NCI-H1436 (cell line): ENCODE data around the gene NPY4R2.
"Not testable (repeated sequence)": the region's sequence is repeated elsewhere in the genome, so short reads cannot be mapped to it uniquely, and the experiment has no call there.

ENCODE experiments used
- DNase-seq: peaks from one replicate; lab custom pipeline; 2025; lab: John Stamatoyannopoulos, UW

Gene NPY4R2

GRCh38 chr10:47918475-47918874, at the start of gene NPY4R2:
TSS of gene NPY4R2 (plus strand) at chr10:47918662. CDS start at chr10:47921988, 3,326 bp downstream.
- not testable (repeated sequence) for DNase-seq

- DNase-seq: not testable (repeated sequence)
These were observed 47.6 kb upstream of the NPY4R2 start for GRCh38 chr10:47870887-47871286.

GRCh38 chr10:47871485-47872180, 46.8 kb upstream of the NPY4R2 start:
- DNase-seq: not testable (repeated sequence)

GRCh38 chr10:47872236-47872635, 46.2 kb upstream of the NPY4R2 start:
- DNase-seq: not testable (repeated sequence)

GRCh38 chr10:47884239-47884638, 34.2 kb upstream of the NPY4R2 start:
- DNase-seq: not testable (repeated sequence)

- DNase-seq: not testable (repeated sequence)
These were observed 33.5 kb upstream of the NPY4R2 start for GRCh38 chr10:47884934-47885333.

GRCh38 chr10:47886356-47886755, 32.1 kb upstream of the NPY4R2 start:
- not testable (repeated sequence) for DNase-seq

- DNase-seq: not testable (repeated sequence)
These were observed 31.6 kb upstream of the NPY4R2 start for GRCh38 chr10:47886827-47887226.

GRCh38 chr10:47890737-47891136, 27.7 kb upstream of the NPY4R2 start:
- DNase-seq: not testable (repeated sequence)

- DNase-seq: not testable (repeated sequence)
These were observed 25.8 kb upstream of the NPY4R2 start for GRCh38 chr10:47892494-47893261.

- not testable (repeated sequence) for DNase-seq
These were observed 23.9 kb upstream of the NPY4R2 start for GRCh38 chr10:47894571-47894970.

GRCh38 chr10:47897813-47898212, 20.6 kb upstream of the NPY4R2 start:
- DNase-seq: not testable (repeated sequence)

- not testable (repeated sequence) for DNase-seq
These were observed 9.1 kb upstream of the NPY4R2 start for GRCh38 chr10:47909333-47909732.

- DNase-seq: not testable (repeated sequence)
These were observed 8.0 kb upstream of the NPY4R2 start for GRCh38 chr10:47910486-47910885.

- not testable (repeated sequence) for DNase-seq
These were observed 4.4 kb upstream of the NPY4R2 start for GRCh38 chr10:47914052-47914451.

GRCh38 chr10:47915849-47916548, 2.5 kb upstream of the NPY4R2 start:
- DNase-seq: not testable (repeated sequence)

- not testable (repeated sequence) for DNase-seq
These were observed 2.1 kb downstream of the NPY4R2 start for GRCh38 chr10:47920610-47921009.

- DNase-seq: not testable (repeated sequence)
These were observed 4.0 kb downstream of the NPY4R2 start for GRCh38 chr10:47922503-47922902.

- DNase-seq: not testable (repeated sequence)
These were observed 6.2 kb downstream of the NPY4R2 start for GRCh38 chr10:47924628-47925027.

GRCh38 chr10:47927147-47927916, 8.9 kb downstream of the NPY4R2 start:
- not testable (repeated sequence) for DNase-seq

GRCh38 chr10:47928225-47928624, 9.8 kb downstream of the NPY4R2 start:
- DNase-seq: not testable (repeated sequence)

- DNase-seq: not testable (repeated sequence)
These were observed 14.4 kb downstream of the NPY4R2 start for GRCh38 chr10:47932824-47933223.
